Osteocyte (in vitro differentiated cells): ENCODE data around the gene BPIFB6. TPM values are rescaled to one million over a fixed set of nuclear protein-coding genes. Genes with fewer than 3 reads are reported as not detected.

Source experiments
- DNase-seq: peaks from one replicate; pipeline ENCODE4 v3.0.0; 2021; ENCODE audit warnings: mixed read lengths; ENCODE audit not compliant: unreplicated experiment; ENCODE audit errors: extremely low spot score
- H3K27ac Mint-ChIP-seq: one replicate; pipeline ENCODE4 v1.8.0; 2021; ENCODE audit warnings: mild to moderate bottlenecking, mixed read lengths; ENCODE audit not compliant: unreplicated experiment
- H3K27me3 Mint-ChIP-seq: one replicate; pipeline ENCODE4 v1.8.0; 2021; ENCODE audit warnings: mixed read lengths; ENCODE audit not compliant: unreplicated experiment
- H3K36me3 Mint-ChIP-seq: one replicate; pipeline ENCODE4 v1.8.0; 2021; ENCODE audit warnings: mixed read lengths; ENCODE audit not compliant: unreplicated experiment
- H3K4me1 Mint-ChIP-seq: one replicate; pipeline ENCODE4 v1.8.0; 2021; ENCODE audit warnings: mixed read lengths; ENCODE audit not compliant: unreplicated experiment
- H3K4me3 Mint-ChIP-seq: one replicate; pipeline ENCODE4 v1.8.0; 2021; ENCODE audit warnings: mild to moderate bottlenecking, moderate library complexity, mixed read lengths; ENCODE audit not compliant: unreplicated experiment
- H3K9me3 Mint-ChIP-seq: one replicate; pipeline ENCODE4 v1.8.0; 2021; ENCODE audit warnings: mixed read lengths; ENCODE audit not compliant: unreplicated experiment
- CTCF ChIP-seq: fragments of 200-600 bp; sonication (generic); IDR thresholded peaks from 2 replicates; pipeline ENCODE4 v1.5.0; 2021; ENCODE audit warnings: antibody characterized with exemption, mild to moderate bottlenecking, moderate library complexity
- total RNA-seq: library from RNA; stranded (reverse); gene quantifications from 2 replicates; pipeline ENCODE4 v1.2.1, GENCODE V29; 2021

BPIFB6 gene
- total RNA-seq, 1 donor from 2014 or later: not detected

DNA sequence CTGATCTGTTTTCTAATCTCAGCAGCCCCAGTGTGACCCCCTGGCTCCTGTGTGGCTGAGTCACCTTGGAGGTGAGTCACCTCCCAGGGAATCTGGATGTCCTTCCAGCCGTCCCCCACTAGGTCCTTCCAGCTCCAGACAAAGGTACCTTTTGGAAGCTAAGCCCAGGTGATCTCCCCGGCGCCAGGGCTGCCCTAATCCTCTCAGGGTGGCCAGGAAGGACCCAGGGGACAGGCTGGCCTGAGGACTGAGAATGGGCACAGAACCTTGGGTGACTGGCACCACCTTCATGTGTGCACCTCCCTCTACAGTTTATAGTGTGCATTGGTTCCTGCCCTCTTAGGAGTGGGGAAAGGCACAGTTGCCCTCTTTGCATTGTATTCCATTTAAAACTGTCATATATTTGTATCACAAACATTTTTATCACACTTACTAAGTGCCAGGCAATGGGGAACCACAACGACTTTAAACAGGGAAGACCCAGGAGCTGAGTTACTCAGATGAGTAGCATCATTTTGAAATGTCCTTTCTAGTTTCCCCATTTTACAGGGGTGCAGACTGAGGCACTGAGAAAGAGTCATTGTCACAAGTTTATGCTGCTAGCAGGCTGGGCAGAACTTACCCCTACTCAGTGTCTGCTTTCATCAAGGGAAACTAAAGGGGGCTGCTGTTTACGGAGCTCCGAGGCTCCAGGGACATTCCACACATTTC is 45.4 kb downstream of the BPIFB6 start:
- Mint-ChIP-seq H3K4me3 (no peak overlapping the region), H3K36me3 (no peaks in the 10 kb centered on the region), H3K27ac (no peak overlapping the region), H3K9me3 (no peaks in the 10 kb centered on the region), H3K4me1 (no peaks in the 10 kb centered on the region), H3K27me3 (peaks cover 6% of the 10 kb centered on the region)
- no peak for TF ChIP-seq CTCF
- DNase-seq: no peak

GRCh38 chr20:33079259-33079658 is 47.8 kb downstream of the BPIFB6 start, which contains the start of gene BPIFB4:
Gene BPIFB4, plus strand, starts transcription at chr20:33079643. Its CDS starts 1,884 bp downstream, at chr20:33081527.
- no peak within 1 kb of the TSS for H3K27ac Mint-ChIP-seq
- H3K27me3 Mint-ChIP-seq: peaks cover 6% of the 10 kb centered on the region
- H3K4me1 Mint-ChIP-seq: no peaks in the 10 kb centered on the region
- no peak within 1 kb of the TSS for H3K4me3 Mint-ChIP-seq
- DNase-seq: no peak
- no peaks in the 10 kb centered on the region for H3K36me3 Mint-ChIP-seq
- no peak for TF ChIP-seq CTCF
- H3K9me3 Mint-ChIP-seq: no peaks in the 10 kb centered on the region

- no peak for DNase-seq
- no peaks in the 10 kb centered on the region for H3K36me3 Mint-ChIP-seq
- no peak overlapping the region for H3K27ac Mint-ChIP-seq
- H3K9me3 Mint-ChIP-seq: no peaks in the 10 kb centered on the region
- no peak for TF ChIP-seq CTCF
- no peaks in the 10 kb centered on the region for H3K4me1 Mint-ChIP-seq
- H3K4me3 Mint-ChIP-seq: no peak overlapping the region
- H3K27me3 Mint-ChIP-seq: peaks cover 6% of the 10 kb centered on the region
These were observed 50.1 kb downstream of the BPIFB6 start for GRCh38 chr20:33081411-33082154.

DNA sequence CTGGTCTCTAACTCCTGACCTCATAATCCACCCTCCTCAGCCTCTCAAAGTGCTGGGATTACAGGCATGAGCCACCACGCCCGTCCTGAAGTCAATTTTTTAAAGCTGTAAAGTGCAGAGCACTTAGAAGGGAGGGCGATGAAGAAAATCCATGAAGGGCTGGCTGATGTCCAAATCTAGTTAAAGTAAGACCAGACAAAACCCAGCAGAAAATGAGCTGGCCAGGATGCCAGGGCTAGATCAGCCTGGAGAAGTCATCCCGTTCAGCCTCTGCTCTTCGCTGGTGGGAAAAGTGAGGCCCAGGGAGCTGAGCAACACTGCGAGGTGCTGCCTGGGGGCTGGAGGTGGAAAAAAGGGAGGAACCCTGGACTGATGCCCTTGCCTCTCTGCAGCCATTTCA is 51.1 kb downstream of the BPIFB6 start:
- no peaks in the 10 kb centered on the region for H3K9me3 Mint-ChIP-seq
- H3K4me1 Mint-ChIP-seq: no peaks in the 10 kb centered on the region
- no peak overlapping the region for H3K27ac Mint-ChIP-seq
- no peak for TF ChIP-seq CTCF
- peaks cover 6% of the 10 kb centered on the region for H3K27me3 Mint-ChIP-seq
- no peaks in the 10 kb centered on the region for H3K36me3 Mint-ChIP-seq
- DNase-seq: no peak
- no peak overlapping the region for H3K4me3 Mint-ChIP-seq
